Jurkat, Clone E6-1 (cell line): Measurements from ENCODE around the gene PRKN.

Source experiments
- DNase-seq: peaks from one replicate; pipeline ENCODE4 v3.0.0-alpha.2; 2011; ENCODE audit warnings: low read depth, low spot score
- H3K4me3 ChIP-seq: 2 replicates; pipeline ENCODE4 v1.5.1; 2011; ENCODE audit warnings: mild to moderate bottlenecking, low read length, control low read depth, moderate library complexity

The PRKN gene

DNA sequence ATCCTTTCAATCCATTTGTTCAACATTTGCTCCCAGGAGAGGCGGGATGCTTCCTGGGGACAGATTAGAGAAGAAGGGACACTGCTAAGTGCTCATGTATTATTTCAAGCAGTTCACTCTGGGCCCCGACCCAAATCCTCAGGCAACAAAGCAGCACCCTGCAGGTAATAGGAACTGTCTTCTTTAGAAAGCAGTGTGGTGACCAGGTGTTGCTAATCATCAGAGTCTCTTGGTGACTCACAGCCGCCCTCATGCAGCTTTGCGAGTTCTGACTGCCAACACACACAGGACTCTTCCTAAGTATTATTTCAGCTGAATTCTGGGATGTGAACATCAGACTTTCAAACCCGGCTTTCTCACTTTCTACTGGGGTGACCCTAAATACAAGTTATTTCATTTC lies 356.4 kb downstream of the PRKN start:
- H3K4me3 ChIP-seq: no peak overlapping the region
- no peak for DNase-seq

DNA sequence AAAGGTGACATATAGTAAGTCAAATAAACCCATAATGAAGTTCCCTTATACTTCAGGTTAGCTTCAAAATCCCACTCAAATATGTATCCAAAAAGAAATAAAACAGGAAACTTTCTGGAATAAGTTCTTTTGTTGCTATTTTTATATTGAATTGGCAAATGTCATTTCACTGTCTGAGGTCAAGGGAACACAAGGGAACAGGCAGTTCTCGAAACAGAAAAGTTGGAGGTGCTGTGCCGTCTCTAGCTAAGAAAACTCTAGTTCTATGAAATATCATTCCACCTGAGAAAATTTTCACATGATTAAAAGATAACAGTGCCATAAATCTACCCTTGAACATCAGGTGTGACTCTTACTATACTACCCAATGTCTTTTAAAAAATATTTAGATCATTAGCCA lies 358.5 kb downstream of the PRKN start:
- no peak for DNase-seq
- no peak overlapping the region for H3K4me3 ChIP-seq

DNA sequence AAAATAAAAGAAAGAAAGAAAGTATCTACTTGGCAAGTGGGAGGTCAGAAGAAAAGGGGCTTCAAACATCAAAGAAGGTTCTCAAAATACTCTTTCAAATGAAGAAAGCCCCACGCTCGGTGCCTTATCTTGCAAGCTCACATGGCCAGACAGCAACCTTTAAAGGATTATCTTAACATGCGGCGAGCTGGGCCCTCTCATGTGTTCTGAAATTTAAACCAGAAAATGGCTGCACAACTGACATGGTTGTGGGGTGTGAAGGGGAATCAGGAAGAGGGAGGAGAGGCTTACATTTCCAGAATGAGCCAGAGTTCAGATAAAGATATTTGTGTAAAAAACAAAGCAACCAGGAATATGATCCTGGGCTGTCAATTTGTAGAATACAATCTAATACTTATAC lies 363.1 kb downstream of the PRKN start:
- no peak for DNase-seq
- no peak overlapping the region for H3K4me3 ChIP-seq

DNA sequence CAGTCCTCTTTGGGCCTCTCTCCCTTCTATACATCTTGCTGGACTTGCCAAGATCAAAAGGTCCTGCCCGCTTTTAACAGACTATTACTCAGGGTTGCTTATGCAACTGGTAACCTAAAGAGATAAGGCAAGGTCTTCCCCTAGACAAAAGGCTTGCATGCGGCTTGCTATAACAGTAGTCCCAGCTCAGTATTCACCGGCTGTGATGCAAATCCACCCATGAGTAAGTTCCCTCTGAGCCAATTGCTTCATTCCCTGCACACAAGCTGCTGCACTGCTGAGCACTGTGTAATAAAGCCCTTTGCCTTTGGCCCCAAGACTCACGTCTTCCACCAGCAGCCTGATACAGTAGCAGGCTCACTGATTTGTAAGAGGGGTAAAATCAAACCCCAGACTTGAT lies 363.8 kb downstream of the PRKN start:
- no peak for DNase-seq
- H3K4me3 ChIP-seq: no peak overlapping the region

DNA sequence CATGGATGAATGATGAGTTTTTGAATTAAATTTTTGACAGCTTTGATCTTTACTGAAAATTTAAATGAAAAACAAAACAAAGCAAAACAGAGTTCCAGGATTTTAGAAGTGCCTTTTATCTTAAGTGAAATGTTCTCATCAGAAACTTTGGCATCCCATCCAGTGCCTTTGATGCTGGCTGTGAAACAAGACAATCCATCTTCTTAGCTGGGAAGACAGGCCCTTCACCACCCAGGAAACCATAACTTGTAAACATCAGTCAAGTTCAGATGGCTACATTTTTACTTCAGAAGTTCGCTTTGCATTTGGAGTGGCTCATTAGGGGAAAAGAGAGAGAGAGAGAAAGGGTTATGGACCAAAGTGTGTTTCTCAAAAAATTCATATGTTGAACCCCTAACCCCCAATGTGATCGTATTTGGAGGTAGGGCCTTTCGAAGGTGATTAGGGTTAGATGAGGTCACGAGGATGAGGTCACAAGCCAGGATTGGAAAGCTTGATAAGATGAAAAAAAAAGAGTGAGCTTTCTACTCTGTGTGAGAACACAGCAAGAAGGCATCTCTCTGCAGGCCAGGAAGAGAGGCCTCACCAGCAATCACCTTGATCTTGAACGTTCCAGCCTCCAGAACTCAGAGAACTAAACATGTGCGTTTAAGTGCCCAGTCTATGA lies 366.5 kb downstream of the PRKN start:
- H3K4me3 ChIP-seq: no peak overlapping the region
- no peak for DNase-seq

DNA sequence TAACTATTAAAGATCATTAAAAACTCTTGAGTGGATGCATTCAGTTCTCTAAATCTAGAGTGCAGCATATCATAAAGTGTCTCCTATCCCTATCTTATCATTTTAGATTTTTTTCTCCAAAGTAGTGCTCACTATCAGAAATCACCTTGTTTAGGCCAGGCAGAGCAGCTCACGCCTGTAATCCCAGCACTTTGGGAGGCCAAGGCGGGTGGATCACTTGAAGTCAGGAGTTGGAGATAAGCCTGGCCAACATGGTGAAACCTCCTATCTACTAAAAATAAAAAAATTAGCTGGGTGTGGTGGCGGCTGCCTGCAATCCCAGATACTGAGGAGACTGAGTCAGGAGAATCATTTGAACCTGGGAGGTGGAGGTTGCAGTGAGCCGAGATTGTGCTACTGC lies 368.9 kb downstream of the PRKN start:
- DNase-seq: no peak
- no peak overlapping the region for H3K4me3 ChIP-seq

DNA sequence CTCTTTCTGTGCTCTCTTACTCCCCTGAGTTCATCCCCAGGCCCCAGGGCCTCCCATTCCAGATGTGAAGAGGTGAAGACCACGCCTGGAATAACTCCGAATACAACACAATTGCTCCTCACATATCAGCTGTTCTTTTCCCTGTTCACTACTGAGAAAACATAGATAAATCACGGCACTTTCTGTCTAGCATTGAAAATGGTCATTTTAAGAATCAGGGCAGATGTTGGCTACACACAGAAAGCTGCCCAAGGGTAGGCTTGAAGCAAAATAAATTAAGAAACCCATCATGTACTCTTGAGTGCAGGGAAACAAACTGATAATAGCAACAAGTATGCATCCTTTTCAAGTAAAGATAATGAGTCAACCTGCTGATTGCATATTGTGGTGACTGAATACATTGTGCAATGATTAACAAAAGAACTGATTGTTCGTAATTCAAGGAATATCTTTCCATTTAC lies 382.5 kb downstream of the PRKN start:
- DNase-seq: no peak
- no peak overlapping the region for H3K4me3 ChIP-seq

DNA sequence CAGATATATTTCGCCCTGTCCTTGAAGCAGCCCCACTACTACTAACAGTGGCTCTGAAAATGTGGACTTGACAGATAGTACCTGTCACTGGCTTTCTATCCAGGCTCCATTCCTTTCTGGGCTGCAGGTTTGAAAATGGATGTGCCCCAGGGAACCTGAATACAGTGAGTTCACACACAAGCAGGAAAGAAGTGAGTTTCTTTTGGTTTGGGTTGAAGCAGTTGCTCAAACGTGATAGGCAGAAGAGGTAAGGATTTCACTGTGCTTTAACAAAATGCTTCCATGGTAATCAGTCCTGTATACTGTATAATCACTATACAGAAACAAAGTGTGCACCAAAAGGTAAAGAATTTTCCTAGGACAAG lies 382.9 kb downstream of the PRKN start:
- no peak for DNase-seq

DNA sequence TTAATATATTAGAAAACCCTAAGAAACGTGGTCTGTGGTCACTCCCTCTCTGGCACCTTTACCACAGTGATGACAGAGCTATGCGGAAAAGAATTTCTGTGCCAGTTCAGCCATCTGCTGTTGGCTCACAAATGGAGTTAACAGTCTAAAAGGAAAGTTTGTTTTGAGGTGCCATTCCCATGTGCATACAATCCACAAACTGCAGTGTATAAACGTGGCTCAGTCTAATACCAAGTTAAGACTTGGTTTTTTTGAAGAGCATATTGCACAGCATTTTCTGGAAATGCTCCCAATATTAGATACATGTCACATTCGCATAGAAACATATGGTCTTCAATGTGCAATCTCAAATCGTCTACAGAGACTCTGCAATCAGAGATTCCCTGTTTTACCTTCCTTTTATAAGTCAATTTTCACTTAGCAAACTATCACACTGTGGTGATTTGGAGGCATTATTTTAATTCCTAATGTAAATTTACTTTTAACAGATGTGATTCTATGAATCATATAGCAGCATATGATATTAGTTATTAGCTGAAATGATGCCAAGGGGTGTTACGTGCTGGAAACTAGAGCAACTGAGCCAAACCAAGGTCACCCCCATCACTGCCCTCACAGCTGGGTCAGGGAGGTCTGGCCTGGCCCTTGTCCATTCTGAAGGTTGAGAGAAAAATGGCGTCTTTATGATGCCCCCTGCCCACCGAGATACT lies 383.5 kb downstream of the PRKN start:
- no peak overlapping the region for H3K4me3 ChIP-seq
- no peak for DNase-seq

More for the DNA sequence above, 382.9 kb downstream of the PRKN start:
- no peak overlapping the region for H3K4me3 ChIP-seq

DNA sequence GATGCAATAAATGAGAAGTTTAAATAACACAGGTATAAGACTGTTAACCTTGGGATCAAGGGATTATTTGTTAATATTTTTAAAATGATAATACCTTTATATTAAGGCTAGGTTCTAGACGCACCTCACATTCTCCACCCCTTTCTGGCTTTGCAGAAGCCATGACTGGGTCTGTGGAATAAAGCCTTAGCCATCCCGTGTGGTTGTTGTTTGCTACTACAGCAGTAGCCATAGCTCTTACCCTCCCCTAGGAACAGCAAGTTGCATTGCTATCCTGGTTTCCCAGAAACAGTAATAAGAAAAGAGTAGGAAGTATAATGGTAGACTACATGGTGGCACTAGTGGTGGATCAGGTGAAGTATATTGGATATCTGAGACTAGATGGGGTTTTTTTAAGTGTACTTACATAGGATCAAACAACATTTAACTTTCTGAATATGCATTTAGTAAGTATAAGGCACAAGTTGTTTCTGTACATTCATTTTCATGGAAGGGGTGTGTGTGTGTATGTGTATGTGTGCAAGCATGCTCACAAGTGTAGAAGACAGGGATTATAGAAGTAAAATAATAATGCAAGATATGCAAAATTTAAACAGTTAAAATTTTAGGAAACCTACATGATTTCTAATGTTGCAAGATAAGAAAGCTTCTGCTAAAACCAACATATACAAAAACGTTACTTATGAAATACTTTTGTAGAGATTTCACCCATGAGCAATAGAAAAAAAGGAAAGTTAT lies 384.2 kb downstream of the PRKN start:
- no peak for DNase-seq
- H3K4me3 ChIP-seq: no peak overlapping the region

DNA sequence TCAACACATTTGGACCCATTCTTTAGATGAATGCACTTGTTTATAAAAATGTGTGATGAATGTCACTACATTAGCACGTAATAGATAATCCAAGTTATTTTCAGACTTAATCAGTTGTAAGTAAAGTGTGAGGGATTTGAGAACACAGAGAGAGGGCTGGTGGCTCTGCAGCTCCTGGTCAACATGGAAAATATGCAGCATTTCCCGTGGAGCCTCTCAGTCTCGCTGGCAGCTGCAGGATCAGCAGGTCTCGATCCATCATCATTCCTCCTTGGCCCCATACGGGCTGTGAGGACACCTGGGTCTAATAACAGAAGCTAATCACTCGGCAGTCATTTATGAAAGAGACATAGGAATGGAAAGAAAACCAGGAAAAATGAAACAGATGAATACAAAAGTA lies 390.2 kb downstream of the PRKN start:
- no peak for DNase-seq
- no peak overlapping the region for H3K4me3 ChIP-seq

DNA sequence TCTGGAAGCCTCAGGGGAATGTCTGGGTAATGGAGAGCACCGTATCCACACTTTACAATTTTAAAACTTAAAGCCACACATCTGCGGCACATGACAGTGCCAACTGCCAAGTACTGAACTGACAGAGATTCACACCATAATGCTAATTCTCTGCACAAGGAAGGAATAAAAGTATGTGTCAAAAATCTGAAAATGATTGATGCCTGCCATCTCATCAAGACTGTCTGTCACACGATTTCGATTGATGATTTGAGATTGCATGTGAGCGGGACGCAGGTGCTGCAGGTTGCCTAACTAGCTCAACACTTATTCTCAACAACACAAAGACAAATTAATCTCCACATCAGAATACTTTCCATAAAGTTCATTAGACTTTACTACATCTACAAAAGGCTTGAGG lies 391.2 kb downstream of the PRKN start:
- no peak overlapping the region for H3K4me3 ChIP-seq
- no peak for DNase-seq

DNA sequence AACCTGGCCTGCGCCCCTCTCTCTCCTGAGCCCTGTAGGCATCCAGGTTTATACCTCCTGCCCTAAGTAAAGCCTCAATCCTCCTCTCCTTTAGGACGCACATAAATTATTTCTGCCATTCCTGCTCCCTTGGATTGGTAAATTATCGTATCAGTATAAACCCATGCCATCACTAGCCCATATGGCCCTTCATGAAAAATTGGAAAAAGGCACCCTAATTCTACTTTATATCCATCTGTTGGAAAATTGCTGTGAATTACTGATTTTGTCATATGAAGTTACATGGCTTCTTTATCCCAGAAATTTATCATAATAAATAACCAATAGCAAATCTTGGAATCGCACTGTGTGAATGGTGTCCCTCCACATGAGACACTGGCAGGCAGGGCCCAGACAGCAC lies 395.2 kb downstream of the PRKN start:
- no peak for DNase-seq
- no peak overlapping the region for H3K4me3 ChIP-seq

DNA sequence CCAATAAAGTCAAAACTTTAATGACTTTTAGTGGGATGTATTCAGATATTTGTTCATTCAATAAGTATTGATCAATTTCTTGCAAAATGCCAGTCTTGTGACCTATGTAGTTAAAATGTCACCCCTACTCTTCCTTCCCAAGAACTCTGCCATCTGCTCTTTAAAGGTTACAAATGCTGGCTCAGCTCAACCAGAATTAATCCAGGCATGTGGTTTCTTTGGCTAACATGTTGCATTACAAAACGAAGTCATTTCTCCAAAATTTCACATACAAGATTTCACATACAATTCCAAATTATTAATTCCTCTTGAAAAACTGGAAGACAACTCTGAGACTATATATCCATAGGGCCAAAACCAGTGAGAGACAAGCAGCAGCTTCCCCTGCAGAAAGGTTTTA lies 395.7 kb downstream of the PRKN start:
- H3K4me3 ChIP-seq: no peak overlapping the region
- no peak for DNase-seq

DNA sequence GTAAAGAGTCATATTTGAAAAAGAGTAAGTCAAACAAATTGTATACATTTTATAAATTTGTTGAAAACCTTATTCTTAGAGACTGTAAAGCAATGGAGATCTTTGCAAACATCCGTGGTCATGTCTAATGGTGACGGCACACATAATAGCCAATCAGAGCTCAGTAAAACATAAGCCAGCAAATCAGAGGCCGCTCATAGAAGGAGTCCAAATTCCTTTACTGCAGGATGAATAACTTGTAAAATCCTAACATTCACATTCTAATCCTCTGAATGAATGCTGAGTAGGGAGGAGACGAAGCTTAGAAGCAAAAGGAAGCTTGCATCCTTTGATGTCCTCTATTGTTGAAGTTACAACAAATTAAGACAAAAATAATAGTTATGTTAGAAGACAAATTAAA lies 401.7 kb downstream of the PRKN start:
- H3K4me3 ChIP-seq: no peak overlapping the region
- DNase-seq: no peak

DNA sequence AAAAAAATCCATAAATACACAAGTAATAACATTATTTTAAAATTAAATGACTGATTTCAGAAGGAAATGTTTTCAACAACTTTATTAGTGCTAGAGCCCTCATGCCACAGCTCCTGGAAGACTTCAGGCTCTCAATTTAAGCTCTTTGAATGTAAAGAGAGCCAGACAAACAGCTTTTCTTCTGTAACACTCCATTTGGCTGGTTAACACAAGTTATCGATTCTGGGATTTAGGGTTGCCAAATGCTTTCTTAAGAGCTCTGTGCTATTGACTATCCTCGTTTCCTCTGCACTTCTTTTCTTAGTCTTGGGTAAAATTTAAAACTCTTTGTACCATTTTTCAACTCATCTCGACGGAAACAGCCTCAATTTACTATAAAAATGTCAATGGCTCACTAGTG lies 402.5 kb downstream of the PRKN start:
- H3K4me3 ChIP-seq: no peak overlapping the region
- no peak for DNase-seq

DNA sequence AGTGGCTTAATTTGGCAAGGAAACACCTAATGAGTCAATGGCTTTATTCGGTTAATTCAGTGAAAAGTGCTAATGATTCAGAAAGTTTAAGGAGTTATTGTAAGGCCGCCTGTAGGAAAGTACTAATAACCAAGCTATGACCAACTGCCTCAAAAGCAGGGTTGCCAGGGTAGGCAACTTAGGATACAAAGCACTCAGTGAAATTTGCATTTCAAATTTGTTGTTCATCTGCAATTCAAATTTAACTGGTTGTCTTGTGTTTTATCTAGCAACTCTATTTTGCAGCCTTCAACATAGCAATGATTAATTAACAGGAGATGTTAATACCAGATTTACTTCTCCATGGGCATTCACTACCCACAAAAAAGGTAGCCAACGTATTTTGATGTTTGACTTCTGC lies 412.3 kb downstream of the PRKN start:
- no peak for DNase-seq
- H3K4me3 ChIP-seq: no peak overlapping the region

DNA sequence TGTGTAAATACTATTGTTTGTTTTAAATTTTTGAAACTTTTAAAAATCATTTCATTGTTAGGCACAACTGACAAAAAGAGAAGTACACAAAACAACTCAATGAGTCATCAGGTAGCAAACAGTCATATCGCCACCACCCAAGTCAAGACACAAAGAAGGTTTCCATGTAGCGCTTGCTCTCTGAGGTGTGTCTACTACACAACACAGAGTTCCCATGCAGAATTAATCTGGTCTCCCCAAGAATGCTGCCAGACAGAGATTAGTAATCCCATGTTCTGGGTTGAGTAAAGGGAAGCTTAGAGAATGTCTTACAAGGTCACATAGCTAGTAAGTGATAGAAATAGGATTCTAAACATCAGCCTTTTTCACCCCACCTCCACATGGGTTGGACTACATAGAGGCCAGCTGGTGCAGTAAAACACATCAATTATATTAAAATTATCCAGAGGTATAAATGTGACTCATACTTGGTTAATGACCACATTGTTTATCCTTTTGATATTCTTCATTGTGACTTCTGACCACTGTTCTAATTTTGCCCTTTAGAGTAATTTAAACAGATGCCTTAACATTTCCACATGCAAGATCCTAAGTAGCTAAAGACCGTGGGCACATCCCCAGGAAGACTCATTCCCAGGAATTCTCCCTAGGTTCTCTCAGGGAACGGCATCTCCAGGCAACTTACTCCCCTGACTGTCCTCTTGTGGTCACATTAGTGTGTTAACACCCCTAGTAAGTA lies 413.5 kb downstream of the PRKN start:
- DNase-seq: no peak
- no peak overlapping the region for H3K4me3 ChIP-seq

DNA sequence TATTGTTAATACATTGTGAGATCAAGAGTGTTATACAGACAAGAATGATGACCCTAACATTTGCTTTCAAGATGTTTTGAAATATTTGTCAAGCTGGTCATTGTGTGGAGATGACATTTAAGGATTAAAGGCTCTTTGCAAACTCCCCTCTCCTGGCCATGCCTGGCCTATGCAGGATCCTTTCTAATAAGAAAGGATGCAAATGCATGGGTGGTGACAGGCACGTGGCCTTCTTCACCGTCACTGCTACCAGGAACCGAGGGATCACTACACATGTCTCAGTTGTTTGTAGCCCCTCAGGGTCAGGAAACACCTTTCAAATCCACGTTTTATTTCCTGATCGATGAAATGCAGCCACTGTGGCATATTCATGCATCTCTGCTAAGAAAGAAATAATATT lies 419.7 kb downstream of the PRKN start:
- no peak overlapping the region for H3K4me3 ChIP-seq
- no peak for DNase-seq

DNA sequence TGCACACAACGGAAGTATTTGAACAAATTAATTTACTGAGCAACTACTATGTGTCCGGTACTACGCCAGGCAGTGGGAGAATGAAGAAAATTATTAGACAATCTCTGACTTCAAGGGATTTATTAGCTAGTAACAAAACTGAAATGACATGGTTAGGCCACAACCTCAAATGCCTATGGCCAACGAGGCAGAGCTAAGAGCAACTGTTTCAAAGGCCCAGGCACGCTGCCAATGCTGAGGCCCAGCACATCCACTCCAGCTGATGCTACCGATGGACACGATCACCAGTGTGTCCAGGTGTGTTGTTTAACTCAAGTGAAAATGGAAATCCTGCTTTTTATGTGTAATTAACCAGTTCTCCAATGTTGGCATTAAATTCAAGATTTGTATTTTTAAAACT lies 420.9 kb downstream of the PRKN start:
- no peak for DNase-seq
- no peak overlapping the region for H3K4me3 ChIP-seq
